Testis (tissue), 3 donors: Measurements from ENCODE around the gene MYO9B. TPM values are rescaled to one million over a fixed set of nuclear protein-coding genes. Genes with fewer than 3 reads are reported as not detected.
A peak's percentile ranks its signal among the peaks of the same experiment; 100 is the strongest.

Experiments
- DNase-seq: peaks from one replicate; pipeline ENCODE4 v3.0.0-alpha.2; 2019
- H3K27ac ChIP-seq, 2 donors: fragments of 200-600 bp; sonication (generic); one replicate each; pipeline ENCODE4 v1.5.1; 2019
- H3K27me3 ChIP-seq: fragments of 200-600 bp; sonication (generic); one replicate; pipeline ENCODE4 v1.5.1; 2019
- H3K36me3 ChIP-seq: fragments of 200-600 bp; sonication (generic); one replicate; pipeline ENCODE4 v1.5.1; 2017; ENCODE audit warnings: low read depth; ENCODE audit errors: missing control alignments
- H3K4me1 ChIP-seq: fragments of 200-600 bp; sonication (generic); one replicate; pipeline ENCODE4 v1.5.1; 2019
- H3K4me3 ChIP-seq, 2 donors: fragments of 200-600 bp; sonication (generic); one replicate each; pipeline ENCODE4 v1.5.1; 2017 to 2019
- H3K9me3 ChIP-seq: fragments of 200-600 bp; sonication (generic); one replicate; pipeline ENCODE4 v1.5.1; 2017
- CTCF ChIP-seq, 3 experiments: fragments of 450-650 bp in 2 of 3; fragments of 200-600 bp in 1 of 3; sonication (generic) in 1 of 3; IDR thresholded peaks; one replicate each; pipeline ENCODE4 v1.5.1; 2016 to 2019; ENCODE audit warnings: antibody characterized with exemption in 3 of 3, mild to moderate bottlenecking in 2 of 3, moderate library complexity in 1 of 3
- POLR2A ChIP-seq: fragments of 450-650 bp; IDR thresholded peaks from one replicate; pipeline ENCODE4 v1.6.1; 2017; ENCODE audit warnings: antibody characterized with exemption, mild to moderate bottlenecking, moderate library complexity
- WGBS, 2 donors: methylation state at CpG; one replicate each; pipeline ENCODE4 v1.1.5; 2018; 5-methylcytosine and 5-hydroxymethylcytosine counted together
- intact Hi-C: fragments of 100-400 bp; cut with DNase I; formaldehyde crosslinking; loops from one replicate; pipeline ENCODE4 v1.15.1; 2023; ENCODE audit warnings: low total_unique reads
- polyA plus RNA-seq: library from polyadenylated mRNA; stranded (reverse); fragments of 350-450 nt; fragmentation: Illumina TruSeq; extraction: RNeasy Lipid Tissue Mini Kit (QIAGEN cat#74804); gene quantifications from one replicate; pipeline ENCODE4 v1.2.3, GENCODE V29; 2014; ENCODE audit warnings: low read depth, low replicate concordance; ENCODE audit not compliant: insufficient read depth
- total RNA-seq, 2 donors: library from RNA; depleted of rRNA; stranded (reverse); fragments of >200 nt; gene quantifications; one replicate each; pipeline ENCODE4 v1.2.3, GENCODE V29; 2016

MYO9B gene
- total and polyA plus RNA-seq, 3 donors from 2014 or later, result 121 to 407 (median 407) TPM

GRCh38 chr19:17095141-17095919 is 19.8 kb downstream of the MYO9B start:
- 74 to 76% methylated on average over 23 of the region's 23 CpGs for WGBS, 2 donors
- Histone ChIP-seq H3K4me1 (peaks cover 29% of the 10 kb centered on the region), H3K27me3 (no peaks in the 10 kb centered on the region), H3K27ac (peak overlapping the region; percentile 57 to 86), H3K4me3 (no peak overlapping the region), H3K36me3 (no peaks in the 10 kb centered on the region), H3K9me3 (no peaks in the 10 kb centered on the region)
- intact Hi-C loops, result no loop called here
- no peak for TF ChIP-seq CTCF (IDR thresholded peaks at IDR 0.05)
- TF ChIP-seq POLR2A, result no peak
- DNase-seq, result peak; percentile 65

GRCh38 chr19:17097593-17098126 is 22.1 kb downstream of the MYO9B start:
- intact Hi-C loops, result no loop called here
- DNase-seq, result peak; percentile 49

DNA sequence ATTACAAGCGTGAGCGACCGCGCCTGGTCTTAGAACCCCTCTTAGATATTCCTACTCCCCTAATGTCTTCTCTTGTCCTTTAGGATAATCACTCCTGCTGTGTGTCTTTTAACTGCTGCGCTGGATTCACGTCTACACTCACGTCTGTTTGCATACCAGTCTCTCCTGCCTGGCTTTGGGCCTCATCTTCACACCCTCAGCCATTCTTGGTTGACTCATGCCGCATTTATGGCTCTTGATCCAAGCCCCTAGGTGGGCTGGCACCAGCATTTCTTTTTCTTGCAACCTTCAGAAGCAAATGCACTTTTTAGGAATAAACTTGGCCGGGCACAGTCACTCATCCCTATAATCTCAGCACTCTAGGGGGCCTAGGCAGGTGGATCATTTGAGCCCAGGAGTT is 22.7 kb downstream of the MYO9B start:
- TF ChIP-seq CTCF (IDR thresholded peaks at IDR 0.05), result no peak
- H3K4me3 ChIP-seq, result no peak overlapping the region
- WGBS, 2 donors, result 87 to 89% methylated on average over 6 to 9 of the region's 9 CpGs
- peak overlapping the region; percentile 24 to 72 for H3K27ac ChIP-seq
- intact Hi-C loops, result no loop called here
- no peaks in the 10 kb centered on the region for H3K9me3 ChIP-seq
- no peaks in the 10 kb centered on the region for H3K27me3 ChIP-seq
- no peaks in the 10 kb centered on the region for H3K36me3 ChIP-seq
- H3K4me1 ChIP-seq, result peaks cover 24% of the 10 kb centered on the region
- no peak for DNase-seq

More at GRCh38 chr19:17097593-17098126, 22.1 kb downstream of the MYO9B start:
- H3K36me3 ChIP-seq, result no peaks in the 10 kb centered on the region
- H3K27ac ChIP-seq, result peak overlapping the region; percentile 24 to 72
- no peaks in the 10 kb centered on the region for H3K27me3 ChIP-seq
- WGBS, 2 donors, result 52 to 66% methylated on average over 8 of the region's 8 CpGs
- no peak for TF ChIP-seq POLR2A
- TF ChIP-seq CTCF (IDR thresholded peaks at IDR 0.05), result no peak
- peaks cover 24% of the 10 kb centered on the region for H3K4me1 ChIP-seq
- H3K9me3 ChIP-seq, result no peaks in the 10 kb centered on the region
- no peak overlapping the region for H3K4me3 ChIP-seq

DNA sequence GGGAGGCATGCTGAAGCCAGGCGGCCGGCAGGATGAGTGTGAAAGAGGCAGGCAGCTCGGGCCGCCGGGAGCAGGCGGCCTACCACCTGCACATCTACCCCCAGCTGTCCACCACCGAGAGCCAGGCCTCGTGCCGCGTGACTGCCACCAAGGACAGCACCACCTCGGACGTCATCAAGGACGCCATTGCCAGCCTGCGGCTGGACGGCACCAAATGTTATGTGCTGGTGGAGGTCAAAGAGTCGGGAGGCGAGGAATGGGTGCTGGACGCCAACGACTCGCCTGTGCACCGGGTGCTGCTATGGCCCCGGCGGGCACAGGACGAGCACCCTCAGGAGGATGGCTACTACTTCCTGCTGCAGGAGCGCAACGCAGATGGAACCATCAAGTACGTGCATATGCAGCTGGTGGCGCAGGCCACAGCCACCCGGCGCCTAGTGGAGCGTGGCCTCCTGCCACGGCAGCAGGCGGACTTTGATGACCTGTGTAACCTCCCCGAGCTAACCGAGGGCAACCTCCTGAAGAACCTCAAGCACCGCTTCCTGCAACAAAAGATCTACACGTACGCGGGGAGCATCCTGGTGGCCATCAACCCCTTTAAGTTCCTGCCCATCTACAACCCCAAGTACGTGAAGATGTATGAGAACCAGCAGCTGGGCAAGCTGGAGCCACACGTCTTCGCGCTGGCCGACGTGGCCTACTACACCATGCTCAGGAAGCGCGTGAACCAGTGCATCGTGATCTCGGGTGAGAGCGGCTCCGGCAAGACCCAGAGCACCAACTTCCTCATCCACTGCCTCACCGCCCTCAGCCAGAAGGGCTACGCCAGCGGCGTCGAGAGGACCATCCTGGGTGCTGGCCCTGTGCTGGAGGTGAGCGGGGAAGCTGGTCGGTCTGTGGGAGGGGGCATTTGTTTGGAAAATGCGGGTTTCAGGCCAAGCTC is 26.4 kb downstream of the MYO9B start:
- no peaks in the 10 kb centered on the region for H3K9me3 ChIP-seq
- TF ChIP-seq POLR2A (no peak), CTCF (IDR thresholded peaks at IDR 0.05) (no peak)
- no peaks in the 10 kb centered on the region for H3K36me3 ChIP-seq
- H3K4me3 ChIP-seq, result no peak overlapping the region
- no peak overlapping the region for H3K27ac ChIP-seq
- peaks cover 15% of the 10 kb centered on the region for H3K4me1 ChIP-seq
- 95 to 97% methylated on average over 36 to 59 of the region's 59 CpGs for WGBS, 2 donors
- intact Hi-C loops, result no loop called here
- H3K27me3 ChIP-seq, result no peaks in the 10 kb centered on the region
- no peak for DNase-seq
